IPS DF 6.9 (cell line): ENCODE data around the gene CINP.
"Not testable (repeated sequence)": the region's sequence is repeated elsewhere in the genome, so short reads cannot be mapped to it uniquely, and the experiment has no call there.

Experiments used
- DNase-seq: peaks from one replicate; pipeline ENCODE4 v3.0.0-alpha.2; 2013; ENCODE audit warnings: low read depth, low spot score
- H3K27ac ChIP-seq: one replicate; pipeline ENCODE4 v1.5.1; 2013; ENCODE audit warnings: low read length, control low read depth
- H3K27me3 ChIP-seq: 2 replicates; pipeline ENCODE4 v1.6.1; 2013; ENCODE audit warnings: mild to moderate bottlenecking, low read length; ENCODE audit not compliant: control insufficient read depth, insufficient read depth
- H3K36me3 ChIP-seq: 2 replicates; pipeline ENCODE4 v1.6.1; 2013; ENCODE audit warnings: low read length; ENCODE audit not compliant: control insufficient read depth, insufficient read depth
- H3K4me1 ChIP-seq: 2 replicates; pipeline ENCODE4 v1.6.1; 2013; ENCODE audit warnings: low read length; ENCODE audit not compliant: control insufficient read depth, insufficient read depth
- H3K4me3 ChIP-seq: 2 replicates; pipeline ENCODE4 v1.5.1; 2013; ENCODE audit warnings: mild to moderate bottlenecking, low read length
- H3K9me3 ChIP-seq: 2 replicates; pipeline ENCODE4 v1.6.1; 2013; ENCODE audit warnings: low read length, inconsistent platforms; ENCODE audit not compliant: control insufficient read depth, insufficient read depth
- WGBS: extraction: QIAGEN DNeasy Blood & Tissue Kit; methylation state at CpG from one replicate; pipeline ENCODE4 v1.1.7; 2013; ENCODE audit warnings: mixed read lengths, missing lambda C conversion rate; ENCODE audit not compliant: insufficient read length, insufficient coverage; 5-methylcytosine and 5-hydroxymethylcytosine counted together

CINP gene

GRCh38 chr14:102341566-102341965, 21.1 kb downstream of the CINP start:
- WGBS, result no CpG with 5 or more reads among the region's 8 CpGs
- no peak overlapping the region for H3K27ac ChIP-seq
- no peaks in the 10 kb centered on the region for H3K9me3 ChIP-seq
- H3K36me3 ChIP-seq, result 0 out of 2 replicates have a peak, but pooled peaks cover 3% of the 10 kb centered on the region
- DNase-seq, result no peak
- no peaks in the 10 kb centered on the region for H3K27me3 ChIP-seq
- no peak overlapping the region for H3K4me3 ChIP-seq
- H3K4me1 ChIP-seq, result no peaks in the 10 kb centered on the region; the same call in 1 of the 2 replicates

DNA sequence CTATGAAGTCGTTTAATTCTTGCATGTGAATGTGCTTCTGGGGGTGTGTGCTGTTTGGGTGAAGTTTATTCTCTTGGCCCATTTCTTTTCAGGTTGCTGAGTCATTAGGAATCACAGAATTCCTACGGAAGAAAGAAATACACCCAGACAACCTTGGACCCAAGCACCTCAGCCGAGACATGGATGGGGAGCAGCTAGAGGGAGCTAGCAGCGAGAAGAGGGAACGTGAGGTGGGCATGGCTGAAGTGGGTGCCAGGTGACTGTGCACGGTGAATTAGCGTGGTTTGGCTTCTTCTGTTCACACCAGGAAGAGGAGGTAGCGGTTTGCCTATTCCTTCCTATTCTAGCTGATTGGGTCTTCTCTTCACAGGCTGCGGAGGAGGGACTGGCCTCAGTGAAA, 24.0 kb downstream of the CINP start:
- no peaks in the 10 kb centered on the region for H3K27me3 ChIP-seq
- H3K36me3 ChIP-seq, result peaks cover under 1% of the 10 kb centered on the region; the same call in 1 of the 2 replicates
- whole genome bisulfite sequencing, result no CpG with 5 or more reads among the region's 9 CpGs
- no peak for DNase-seq
- no peak overlapping the region for H3K27ac ChIP-seq
- H3K4me3 ChIP-seq, result no peak overlapping the region
- no peaks in the 10 kb centered on the region for H3K9me3 ChIP-seq
- no peaks in the 10 kb centered on the region; the same call in 1 of the 2 replicates for H3K4me1 ChIP-seq

GRCh38 chr14:102335163-102335562, 27.5 kb downstream of the CINP start:
- H3K27ac ChIP-seq, result no peak overlapping the region
- H3K4me3 ChIP-seq, result no peak overlapping the region
- no peaks in the 10 kb centered on the region; the same call in 1 of the 2 replicates for H3K4me1 ChIP-seq
- peaks cover 3% of the 10 kb centered on the region; the same call in 1 of the 2 replicates for H3K36me3 ChIP-seq
- no CpG with 5 or more reads among the region's 7 CpGs for WGBS
- no peak for DNase-seq
- no peaks in the 10 kb centered on the region for H3K27me3 ChIP-seq
- H3K9me3 ChIP-seq, result no peaks in the 10 kb centered on the region

- no peak overlapping the region for H3K27ac ChIP-seq
- no peaks in the 10 kb centered on the region for H3K27me3 ChIP-seq
- no peaks in the 10 kb centered on the region; the same call in 1 of the 2 replicates for H3K4me1 ChIP-seq
- no peaks in the 10 kb centered on the region for H3K9me3 ChIP-seq
- H3K4me3 ChIP-seq, result no peak overlapping the region
- DNase-seq, result no peak
- peaks cover 3% of the 10 kb centered on the region; the same call in 1 of the 2 replicates for H3K36me3 ChIP-seq
- 100% methylated on average over 1 of the region's 13 CpGs for WGBS
Observed at GRCh38 chr14:102333795-102334705, 28.6 kb downstream of the CINP start.

DNA sequence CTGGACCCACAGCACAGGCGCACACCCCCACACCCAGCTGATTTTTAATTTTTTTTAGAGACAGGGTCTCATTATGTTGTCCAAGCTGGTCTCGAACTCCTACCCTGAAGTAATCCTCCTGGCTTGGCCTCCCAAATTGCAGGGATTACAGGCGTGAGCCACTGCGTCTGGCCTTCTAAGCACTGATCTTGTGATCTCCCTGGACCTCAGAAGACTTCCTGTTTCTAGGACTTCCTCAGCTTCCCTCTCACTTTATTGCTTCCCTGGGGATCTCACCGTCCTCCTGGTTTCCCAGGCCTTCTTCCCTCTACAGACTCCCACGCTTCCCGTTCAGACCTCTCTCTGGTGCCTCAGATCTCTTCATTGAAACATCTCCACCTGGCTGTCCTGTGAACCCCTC, 29.3 kb downstream of the CINP start:
- Histone ChIP-seq H3K4me3 (no peak overlapping the region), H3K9me3 (no peaks in the 10 kb centered on the region), H3K4me1 (no peaks in the 10 kb centered on the region; the same call in 1 of the 2 replicates), H3K36me3 (peaks cover 3% of the 10 kb centered on the region; the same call in 1 of the 2 replicates), H3K27me3 (no peaks in the 10 kb centered on the region), H3K27ac (no peak overlapping the region)
- no peak for DNase-seq
- no CpG with 5 or more reads among the region's 7 CpGs for WGBS

- Histone ChIP-seq H3K9me3 (no peaks in the 10 kb centered on the region), H3K4me1 (no peaks in the 10 kb centered on the region; the same call in 1 of the 2 replicates), H3K36me3 (peaks cover 3% of the 10 kb centered on the region; the same call in 1 of the 2 replicates), H3K4me3 (no peak overlapping the region), H3K27ac (no peak overlapping the region), H3K27me3 (no peaks in the 10 kb centered on the region)
- DNase-seq, result no peak
- no CpG with 5 or more reads among the region's 8 CpGs for WGBS
Observed at GRCh38 chr14:102330806-102331205, 31.9 kb downstream of the CINP start.

- not testable (repeated sequence) for H3K4me1 ChIP-seq, H3K27ac ChIP-seq, H3K36me3 ChIP-seq, H3K4me3 ChIP-seq, DNase-seq, H3K9me3 ChIP-seq, H3K27me3 ChIP-seq
- no CpG with 5 or more reads among the region's 6 CpGs for WGBS
Observed at GRCh38 chr14:102329381-102329780, 33.3 kb downstream of the CINP start.

- Histone ChIP-seq H3K36me3 (no peaks in the 10 kb centered on the region), H3K4me1 (no peaks in the 10 kb centered on the region), H3K27ac (no peak overlapping the region), H3K27me3 (no peaks in the 10 kb centered on the region), H3K4me3 (no peak overlapping the region), H3K9me3 (no peaks in the 10 kb centered on the region)
- no CpG with 5 or more reads among the region's 14 CpGs for WGBS
- no peak for DNase-seq
Observed at GRCh38 chr14:102326583-102326982, 36.1 kb downstream of the CINP start.

DNA sequence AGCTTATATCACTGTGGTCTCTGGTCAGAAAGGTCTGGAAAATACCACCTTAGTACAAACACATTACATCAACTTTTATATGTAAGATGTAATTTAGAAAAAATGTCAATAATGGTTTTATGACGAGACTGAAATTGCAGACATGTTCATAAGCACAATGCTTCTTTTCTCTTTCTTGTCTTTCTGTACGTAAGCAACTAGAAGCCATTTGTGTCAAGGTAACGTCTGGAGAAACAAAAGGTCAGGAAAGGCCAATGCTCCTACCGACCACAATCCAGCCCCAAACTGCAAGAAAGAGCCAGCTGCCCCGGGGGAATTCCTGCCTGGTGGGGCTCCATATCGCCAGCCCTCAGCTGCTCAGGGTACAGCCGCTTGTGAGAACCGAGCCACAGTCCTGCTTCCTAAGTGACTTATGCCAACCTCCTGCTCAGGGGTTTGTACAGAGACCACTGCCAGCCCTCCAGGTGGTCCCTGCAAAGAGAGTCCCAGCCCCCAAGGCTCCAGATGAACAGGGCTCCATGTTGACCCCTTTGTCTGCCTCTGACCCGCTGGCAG, 36.8 kb downstream of the CINP start:
- WGBS, result no CpG with 5 or more reads among the region's 9 CpGs
- H3K27ac ChIP-seq, result no peak overlapping the region
- no peaks in the 10 kb centered on the region for H3K9me3 ChIP-seq
- H3K4me1 ChIP-seq, result no peaks in the 10 kb centered on the region
- H3K36me3 ChIP-seq, result no peaks in the 10 kb centered on the region
- DNase-seq, result no peak
- H3K4me3 ChIP-seq, result no peak overlapping the region
- no peaks in the 10 kb centered on the region for H3K27me3 ChIP-seq

DNA sequence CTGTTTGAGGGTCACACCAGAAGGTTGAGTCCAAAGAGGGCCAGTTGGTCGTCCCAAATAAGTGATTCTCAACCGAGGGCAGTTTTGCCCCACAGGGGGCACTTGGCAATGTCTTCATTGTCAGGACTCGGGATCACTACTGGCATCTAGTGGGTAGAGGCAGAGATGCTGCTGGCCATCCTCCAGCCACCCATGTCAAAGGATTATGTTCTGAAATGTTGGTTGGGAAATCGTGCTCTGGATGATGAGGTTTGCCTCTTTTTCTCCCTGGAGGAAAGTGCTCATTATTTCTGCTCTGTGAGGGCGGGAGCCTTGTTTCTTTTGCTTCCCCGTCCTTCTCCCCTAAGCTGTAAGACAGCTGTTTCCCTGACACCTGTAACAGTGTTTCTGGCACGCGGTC, 39.6 kb downstream of the CINP start:
- no peaks in the 10 kb centered on the region; the same call in 1 of the 2 replicates for H3K36me3 ChIP-seq
- H3K9me3 ChIP-seq, result no peaks in the 10 kb centered on the region
- no peak overlapping the region for H3K4me3 ChIP-seq
- H3K27me3 ChIP-seq, result no peaks in the 10 kb centered on the region
- WGBS, result no CpG with 5 or more reads among the region's 8 CpGs
- no peaks in the 10 kb centered on the region for H3K4me1 ChIP-seq
- DNase-seq, result no peak
- no peak overlapping the region for H3K27ac ChIP-seq
